Hypothalamus (tissue), 51 donors: ENCODE measurements around the gene RGL3.
"Not testable (repeated sequence)": the region's sequence is repeated elsewhere in the genome, so short reads cannot be mapped to it uniquely, and the experiment has no call there.

ENCODE experiments used
- DNase-seq, 51 donors: peaks; one replicate each; lab custom pipeline; 2025; lab: John Stamatoyannopoulos, UW

RGL3 gene

GRCh38 chr19:11387162-11388034 lies 31.7 kb downstream of the RGL3 start:
- no peak for DNase-seq

GRCh38 chr19:11384778-11385129 lies 34.4 kb downstream of the RGL3 start:
- DNase-seq, result no peak

DNA sequence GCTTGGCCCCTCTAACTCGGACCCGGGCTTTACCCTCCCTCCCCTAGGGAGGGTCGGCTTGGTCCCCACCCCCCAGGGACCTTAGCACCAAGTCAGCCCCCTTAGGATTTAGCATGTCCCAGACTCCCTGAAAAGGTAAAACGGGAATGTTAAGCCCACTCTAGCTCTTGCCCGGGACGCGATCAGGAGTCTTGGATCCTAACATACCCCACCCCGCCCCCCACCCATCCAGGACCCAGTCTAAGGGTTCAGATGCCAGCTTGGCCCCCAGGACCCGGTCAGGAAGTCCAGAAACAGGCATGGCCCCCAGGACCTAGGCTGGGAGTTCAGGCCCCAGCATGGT lies 35.4 kb downstream of the RGL3 start:
- no peak for DNase-seq

DNA sequence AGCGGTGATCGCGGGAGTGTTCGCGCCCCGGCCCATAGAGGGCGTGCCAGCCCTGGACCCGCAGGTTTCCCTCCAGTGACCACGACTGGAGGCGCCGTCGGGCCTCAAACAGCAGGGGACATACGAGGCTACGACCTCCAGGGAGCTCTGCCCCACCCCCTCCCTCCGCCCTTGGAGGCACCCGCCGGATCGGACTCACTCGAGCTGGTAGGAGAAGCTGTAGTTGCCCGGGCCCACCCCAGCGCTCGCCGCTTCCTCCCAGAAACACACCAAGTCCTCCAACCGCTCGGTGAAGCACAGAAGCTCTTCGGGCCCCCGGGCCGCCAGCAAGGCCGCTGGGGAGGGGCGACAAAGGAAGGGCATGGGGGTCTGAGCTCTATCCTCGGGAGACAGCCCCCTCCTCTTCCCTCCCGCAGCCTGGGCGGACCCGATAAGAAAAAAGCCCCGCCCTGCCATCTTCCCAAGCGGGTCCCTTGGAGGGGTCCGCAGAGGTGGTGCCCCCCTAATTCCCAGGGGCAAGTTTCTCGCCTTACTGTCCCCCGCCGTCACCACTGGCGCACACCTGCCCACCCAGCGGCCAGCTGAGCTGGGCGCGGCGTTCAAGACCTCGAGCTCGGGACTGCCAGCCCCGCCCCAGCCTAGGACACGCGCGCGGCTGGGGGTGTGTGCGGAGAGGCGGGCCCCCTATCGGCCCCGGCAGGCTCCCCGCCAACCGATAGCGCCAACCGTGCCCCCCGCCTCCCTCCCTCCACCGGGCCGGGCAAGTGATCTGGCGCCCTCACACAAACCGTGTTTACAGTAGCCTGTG lies 36.0 kb downstream of the RGL3 start:
- DNase-seq, result peak in 9 of 51 donors; percentile 3 to 32 (median 11)

GRCh38 chr19:11380653-11381537 lies 38.2 kb downstream of the RGL3 start:
- DNase-seq, result peak; percentile 57 to 98 (median 87)

- DNase-seq, result no peak
These were observed 39.2 kb downstream of the RGL3 start for GRCh38 chr19:11379857-11380350.

DNA sequence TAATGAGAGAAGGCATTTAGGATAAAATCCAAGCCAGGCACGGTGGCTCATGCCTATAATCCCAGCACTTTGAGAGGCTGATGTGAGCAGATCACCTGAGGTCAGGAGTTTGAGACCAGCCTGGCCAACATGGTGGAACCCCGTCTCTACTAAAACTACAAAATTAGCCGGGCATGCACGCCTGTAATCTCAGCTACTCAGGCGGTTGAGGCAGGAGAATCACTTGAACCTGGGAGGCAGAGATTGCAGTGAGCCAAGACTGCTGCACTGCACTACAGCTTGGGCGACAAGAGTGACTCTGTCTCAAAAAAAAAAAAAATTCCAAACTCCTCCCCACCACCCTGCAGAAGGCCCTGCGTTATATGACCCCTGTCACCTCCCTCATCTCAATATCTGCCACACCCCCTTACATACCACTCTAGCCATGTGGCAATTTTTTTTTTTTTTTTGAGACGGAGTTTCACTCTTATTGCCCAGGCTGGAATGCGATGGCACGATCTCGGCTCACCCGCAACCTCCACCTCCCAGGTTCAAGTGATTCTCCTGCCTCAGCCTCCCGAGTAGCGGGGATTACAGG lies 39.8 kb downstream of the RGL3 start:
- not testable (repeated sequence) for DNase-seq

- peak in 25 of 51 donors; percentile 2 to 62 (median 27) for DNase-seq
These were observed 40.6 kb downstream of the RGL3 start for GRCh38 chr19:11378319-11379189.

DNA sequence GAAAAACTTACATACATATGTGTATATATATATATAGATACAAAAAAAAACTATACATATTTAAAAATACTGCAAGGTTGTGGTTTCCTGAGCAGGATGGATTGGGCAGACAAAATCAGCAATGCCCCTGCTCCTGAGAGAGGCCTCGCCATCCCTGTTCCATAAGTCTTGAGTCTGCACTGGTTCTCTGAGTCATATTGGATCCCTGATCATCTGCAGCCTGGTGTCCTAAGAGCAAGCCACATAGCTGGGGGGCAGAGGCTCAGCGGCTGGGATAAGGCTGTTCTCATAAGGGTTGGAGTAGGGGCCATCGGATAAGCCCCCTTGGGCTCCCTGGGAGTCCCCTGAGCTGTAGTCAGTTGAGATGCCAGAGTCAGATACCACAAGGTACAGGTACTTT lies 41.4 kb downstream of the RGL3 start:
- no peak for DNase-seq

- DNase-seq, result peak in 11 of 51 donors; percentile 3 to 37 (median 10)
These were observed 41.9 kb downstream of the RGL3 start for GRCh38 chr19:11377237-11377636.

GRCh38 chr19:11375143-11375948 lies 43.8 kb downstream of the RGL3 start:
- DNase-seq, result peak in 29 of 51 donors; percentile 3 to 60 (median 27)

- peak; percentile 84 to 100 (median 99) for DNase-seq
These were observed 44.5 kb downstream of the RGL3 start, which contains the start of gene SWSAP1 for GRCh38 chr19:11374433-11375142. Gene SWSAP1 (plus strand): TSS chr19:11374666. CDS start chr19:11374681, 15 bp downstream.

DNA sequence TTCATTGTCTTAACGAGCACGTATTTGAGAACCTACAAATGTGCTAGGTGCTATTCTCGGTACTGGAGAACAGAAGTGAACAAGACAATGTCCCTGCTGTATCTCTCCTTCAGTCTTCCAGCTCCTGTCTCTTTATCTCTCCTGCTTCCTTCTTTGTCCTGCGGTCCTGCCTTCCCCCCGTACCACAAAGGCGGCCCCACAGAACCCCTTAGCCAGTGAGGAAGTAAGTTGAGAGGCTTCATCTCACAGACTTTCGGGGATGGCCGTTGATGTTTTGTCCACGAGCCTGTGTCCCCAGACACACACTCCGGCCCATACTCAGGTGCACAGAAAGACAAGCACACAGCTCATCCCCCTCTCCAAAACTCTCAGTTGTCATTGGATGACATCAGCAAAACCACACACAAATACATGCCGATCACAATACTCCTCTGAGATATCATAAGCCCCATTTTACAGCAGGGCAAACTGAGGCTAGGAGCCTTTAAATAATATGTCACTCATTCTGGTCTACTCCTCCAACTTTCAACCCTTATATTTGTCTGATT lies 45.2 kb downstream of the RGL3 start:
- DNase-seq, result peak in 7 of 51 donors; percentile 3 to 43 (median 15)

DNA sequence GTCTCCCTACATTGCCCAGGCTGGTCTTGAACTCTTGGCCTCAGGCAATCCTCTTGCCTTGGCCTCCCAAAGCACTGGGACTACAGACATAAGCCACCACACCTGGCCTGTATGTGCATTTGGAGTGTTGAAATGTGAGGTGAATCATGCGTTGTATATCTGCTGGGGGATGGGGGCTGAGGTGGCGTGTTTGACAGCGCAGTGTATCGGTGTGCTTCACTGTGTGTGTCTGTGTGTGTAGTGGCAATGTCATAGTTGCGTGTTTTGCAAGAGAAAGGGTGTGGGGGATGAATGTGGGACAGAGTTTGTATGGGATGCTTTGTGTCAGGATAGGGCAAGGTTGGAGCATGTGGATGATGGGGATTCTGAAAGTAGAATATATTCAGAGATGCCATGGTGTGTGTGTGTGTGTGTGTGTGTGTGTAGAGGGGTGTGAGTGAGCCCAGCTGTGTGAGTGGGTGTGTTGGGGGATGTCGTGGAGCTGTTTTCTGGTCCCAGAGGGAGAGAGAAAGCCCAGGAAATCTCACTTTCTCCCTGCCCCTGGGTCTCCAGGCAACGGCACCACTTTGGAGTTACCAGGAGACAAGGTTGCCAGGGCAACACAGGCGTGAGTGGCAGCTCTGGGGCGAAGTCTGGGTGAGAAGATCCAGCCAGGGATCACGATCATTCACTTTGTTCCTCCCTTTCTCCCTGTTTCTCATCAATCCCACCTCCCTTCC lies 45.8 kb downstream of the RGL3 start:
- DNase-seq, result peak in 47 of 51 donors; percentile 6 to 90 (median 62)

DNA sequence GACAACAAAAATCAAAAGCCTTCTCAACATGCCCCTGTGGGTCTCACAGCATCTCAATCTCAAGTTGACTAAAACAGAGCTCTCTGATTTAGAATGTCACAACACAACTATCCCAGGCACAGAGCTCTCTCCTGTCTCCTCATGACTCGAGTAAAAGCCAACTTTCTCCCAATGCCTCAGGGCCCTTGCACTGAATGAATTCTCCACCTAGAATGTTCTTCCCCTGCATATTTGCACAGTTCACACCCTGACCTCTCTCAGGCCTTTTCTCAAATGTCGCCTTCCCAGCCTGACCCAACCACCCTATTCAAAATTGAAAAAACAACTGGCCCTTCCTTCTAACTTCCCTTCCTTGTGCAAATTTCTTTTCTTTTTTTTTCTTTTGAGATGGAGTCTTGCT lies 48.4 kb downstream of the RGL3 start:
- no peak for DNase-seq

- DNase-seq, result no peak
These were observed 51.6 kb downstream of the RGL3 start for GRCh38 chr19:11367528-11367927.
